Caco-2 (cell line): ENCODE measurements around the gene GAREM1. TPM values are rescaled to one million over a fixed set of nuclear protein-coding genes. Genes with fewer than 3 reads are reported as not detected.
A peak's percentile ranks its signal among the peaks of the same experiment; 100 is the strongest.

Source experiments
- BruUV-seq: library from RNA; stranded (reverse); fragments of 400-500 nt; replicated peaks from 2 replicates; lab custom pipeline; 2021; lab: Mats Ljungman, UMichigan
- CTCF ChIA-PET: fragments of 300-600 bp; sonication (Branson Sonifier 250); formaldehyde crosslinking; loops from one replicate; lab custom pipeline; 2022; ENCODE audit warnings: antibody characterized with exemption; lab: Charles Lee
- POLR2A ChIA-PET: fragments of 300-600 bp; sonication (Branson Sonifier 250); formaldehyde crosslinking; loops from one replicate; lab custom pipeline; 2022; ENCODE audit warnings: antibody characterized with exemption; lab: Charles Lee
- DNase-seq, 2 experiments: peaks; one replicate each; pipeline versions ENCODE4 v3.0.0 to v3.0.0-alpha.2; 2020 to 2022
- H3K27me3 ChIP-seq: replicated peaks from 2 replicates; pipeline ENCODE4 v1.6.0; 2011; ENCODE audit warnings: low read length; ENCODE audit not compliant: control insufficient read depth, insufficient read depth
- H3K36me3 ChIP-seq: 2 replicates; pipeline ENCODE4 v1.5.1; 2011; ENCODE audit warnings: low read length; ENCODE audit not compliant: control insufficient read depth, insufficient read depth
- H3K4me1 ChIP-seq: fragments of 250-450 bp; sonication (Bioruptor Pico); 2 replicates; pipeline ENCODE4 v1.5.1; 2020; ENCODE audit warnings: mild to moderate bottlenecking
- H3K4me3 ChIP-seq: 2 replicates; pipeline ENCODE4 v1.5.1; 2011; ENCODE audit warnings: low read depth, mild to moderate bottlenecking, control low read depth, low read length
- H3K9me3 ChIP-seq: fragments of 250-450 bp; sonication (Bioruptor Pico); 2 replicates; pipeline ENCODE4 v1.5.1; 2020; ENCODE audit warnings: mild to moderate bottlenecking, moderate library complexity
- H3K27ac Mint-ChIP-seq: one replicate; pipeline ENCODE4 v1.8.0; 2022; ENCODE audit warnings: mixed read lengths; ENCODE audit not compliant: unreplicated experiment
- H3K27me3 Mint-ChIP-seq: one replicate; pipeline ENCODE4 v1.8.0; 2022; ENCODE audit warnings: mixed read lengths; ENCODE audit not compliant: insufficient read depth, unreplicated experiment
- H3K36me3 Mint-ChIP-seq: one replicate; pipeline ENCODE4 v1.8.0; 2022; ENCODE audit warnings: mild to moderate bottlenecking, mixed read lengths; ENCODE audit not compliant: insufficient read depth, unreplicated experiment
- H3K4me1 Mint-ChIP-seq: one replicate; pipeline ENCODE4 v1.8.0; 2022; ENCODE audit warnings: low read depth, mixed read lengths; ENCODE audit not compliant: unreplicated experiment
- H3K4me3 Mint-ChIP-seq: one replicate; pipeline ENCODE4 v1.8.0; 2022; ENCODE audit warnings: mild to moderate bottlenecking, moderate library complexity, mixed read lengths; ENCODE audit not compliant: unreplicated experiment
- H3K9me3 Mint-ChIP-seq: one replicate; pipeline ENCODE4 v1.8.0; 2022; ENCODE audit warnings: mixed read lengths; ENCODE audit not compliant: unreplicated experiment
- intact Hi-C: fragments of 100-400 bp; cut with micrococcal nuclease; formaldehyde crosslinking; loops from one replicate; pipeline ENCODE4 v1.10.0; 2022; ENCODE audit not compliant: unreplicated experiment
- total RNA-seq: library from RNA; stranded (reverse); gene quantifications from 2 replicates; pipeline ENCODE4 v1.2.3, GENCODE V29; 2022
- TF ChIP-seq, protein P1 (sequence below), 2 experiments: fragments of 200-600 bp in 1 of 2; IDR thresholded peaks; 1 replicate in 1 of 2; 2 replicates in 1 of 2; pipeline versions ENCODE4 v1.5.1 to v1.8.0; 2011 to 2022; ENCODE audit warnings: antibody characterized with exemption in 1 of 2, control low read depth in 1 of 2, inconsistent platforms in 1 of 2, low read depth in 1 of 2, low read length in 1 of 2, mild to moderate bottlenecking in 1 of 2, moderate library complexity in 1 of 2; ENCODE audit not compliant: insufficient read depth in 1 of 2, severe bottlenecking in 1 of 2, unreplicated experiment in 1 of 2

Gene GAREM1
- total RNA-seq, 1 experiment from 2014 or later, result 0.50 TPM

DNA sequence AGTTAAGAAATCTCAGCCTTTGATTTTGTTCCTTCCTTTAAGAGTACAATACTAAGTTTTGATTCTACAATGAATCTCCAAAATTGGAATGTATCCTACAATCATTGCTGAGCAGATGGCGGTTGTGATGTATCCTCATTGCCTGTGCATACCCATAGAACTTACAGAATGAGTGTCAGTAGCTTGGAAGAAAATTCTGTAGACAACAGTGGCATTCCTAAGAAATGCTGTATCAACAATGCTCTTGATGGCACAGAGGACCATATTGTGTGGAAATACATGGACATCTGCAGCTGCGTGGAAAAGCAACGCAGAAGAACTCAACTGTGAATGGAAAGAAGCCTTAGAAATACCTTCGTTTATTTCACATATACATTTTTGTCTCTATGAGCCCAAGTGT, 30.2 kb downstream of the GAREM1 start:
- POLR2A ChIA-PET, result no interaction called here
- BruUV-seq, result no TSS peak
- no peaks in the 10 kb centered on the region for H3K4me1 ChIP-seq
- Mint-ChIP-seq H3K27ac (no peak overlapping the region), H3K36me3 (no peaks in the 10 kb centered on the region), H3K4me3 (no peak overlapping the region), H3K27me3 (no peaks in the 10 kb centered on the region), H3K4me1 (no peaks in the 10 kb centered on the region), H3K9me3 (no peaks in the 10 kb centered on the region)
- intact Hi-C loops, result no loop called here
- no peak for DNase-seq
- no peak overlapping the region for H3K4me3 ChIP-seq
- no peaks in the 10 kb centered on the region for H3K9me3 ChIP-seq
- H3K36me3 ChIP-seq, result no peaks in the 10 kb centered on the region
- CTCF ChIA-PET, result interaction anchor here (2.2 kb wide), 1 partner anchor 30 kb away, joined by 8 read pairs; the partner anchor contains the start of gene GAREM1
- no peaks in the 10 kb centered on the region for H3K27me3 ChIP-seq
- TF ChIP-seq, protein P1, sequence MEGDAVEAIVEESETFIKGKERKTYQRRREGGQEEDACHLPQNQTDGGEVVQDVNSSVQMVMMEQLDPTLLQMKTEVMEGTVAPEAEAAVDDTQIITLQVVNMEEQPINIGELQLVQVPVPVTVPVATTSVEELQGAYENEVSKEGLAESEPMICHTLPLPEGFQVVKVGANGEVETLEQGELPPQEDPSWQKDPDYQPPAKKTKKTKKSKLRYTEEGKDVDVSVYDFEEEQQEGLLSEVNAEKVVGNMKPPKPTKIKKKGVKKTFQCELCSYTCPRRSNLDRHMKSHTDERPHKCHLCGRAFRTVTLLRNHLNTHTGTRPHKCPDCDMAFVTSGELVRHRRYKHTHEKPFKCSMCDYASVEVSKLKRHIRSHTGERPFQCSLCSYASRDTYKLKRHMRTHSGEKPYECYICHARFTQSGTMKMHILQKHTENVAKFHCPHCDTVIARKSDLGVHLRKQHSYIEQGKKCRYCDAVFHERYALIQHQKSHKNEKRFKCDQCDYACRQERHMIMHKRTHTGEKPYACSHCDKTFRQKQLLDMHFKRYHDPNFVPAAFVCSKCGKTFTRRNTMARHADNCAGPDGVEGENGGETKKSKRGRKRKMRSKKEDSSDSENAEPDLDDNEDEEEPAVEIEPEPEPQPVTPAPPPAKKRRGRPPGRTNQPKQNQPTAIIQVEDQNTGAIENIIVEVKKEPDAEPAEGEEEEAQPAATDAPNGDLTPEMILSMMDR (IDR thresholded peaks at IDR 0.05; ENCODE audit: insufficient read depth in 1 of 2, low read depth in 1 of 2, low read length in 1 of 2, severe bottlenecking in 1 of 2, unreplicated experiment in 1 of 2), result no peak

DNA sequence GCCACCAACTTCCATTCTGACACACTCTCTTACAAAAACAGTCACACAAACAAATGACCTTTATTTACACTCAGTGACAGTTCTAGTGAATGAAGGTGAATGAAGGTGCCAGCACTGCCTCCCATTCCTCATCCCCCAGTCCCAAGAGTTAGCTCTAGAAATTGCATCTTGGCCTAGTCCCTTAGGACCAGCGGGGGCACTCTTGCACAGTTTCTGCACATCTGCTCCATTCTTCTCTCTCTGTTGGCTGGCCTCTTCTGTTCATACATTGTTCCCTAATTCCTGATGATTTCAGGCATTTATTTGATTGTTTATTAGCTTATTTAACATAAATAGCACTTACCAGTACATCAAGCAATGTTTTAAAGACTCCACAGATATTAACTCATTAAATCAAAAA, 30.9 kb downstream of the GAREM1 start:
- H3K36me3 Mint-ChIP-seq, result no peaks in the 10 kb centered on the region
- ChIA-PET POLR2A (no interaction called here), CTCF (interaction anchor here (2.2 kb wide), 1 partner anchor 31 kb away, joined by 8 read pairs; the partner anchor contains the start of gene GAREM1)
- H3K36me3 ChIP-seq, result no peaks in the 10 kb centered on the region
- no peaks in the 10 kb centered on the region for H3K9me3 Mint-ChIP-seq
- no peaks in the 10 kb centered on the region for H3K9me3 ChIP-seq
- no TSS peak for BruUV-seq
- H3K4me3 ChIP-seq, result no peak overlapping the region
- H3K4me1 ChIP-seq, result no peaks in the 10 kb centered on the region
- no peaks in the 10 kb centered on the region for H3K27me3 ChIP-seq
- no peaks in the 10 kb centered on the region for H3K4me1 Mint-ChIP-seq
- TF ChIP-seq, protein P1 (IDR thresholded peaks at IDR 0.05; ENCODE audit: insufficient read depth in 1 of 2, low read depth in 1 of 2, low read length in 1 of 2, severe bottlenecking in 1 of 2, unreplicated experiment in 1 of 2), result peak in 1 of 2 experiments; percentile 28
- DNase-seq, result peak in 1 of 2 experiments; percentile 5
- intact Hi-C loops, result no loop called here
- no peak overlapping the region for H3K4me3 Mint-ChIP-seq
- no peaks in the 10 kb centered on the region for H3K27me3 Mint-ChIP-seq
- H3K27ac Mint-ChIP-seq, result no peak overlapping the region

DNA sequence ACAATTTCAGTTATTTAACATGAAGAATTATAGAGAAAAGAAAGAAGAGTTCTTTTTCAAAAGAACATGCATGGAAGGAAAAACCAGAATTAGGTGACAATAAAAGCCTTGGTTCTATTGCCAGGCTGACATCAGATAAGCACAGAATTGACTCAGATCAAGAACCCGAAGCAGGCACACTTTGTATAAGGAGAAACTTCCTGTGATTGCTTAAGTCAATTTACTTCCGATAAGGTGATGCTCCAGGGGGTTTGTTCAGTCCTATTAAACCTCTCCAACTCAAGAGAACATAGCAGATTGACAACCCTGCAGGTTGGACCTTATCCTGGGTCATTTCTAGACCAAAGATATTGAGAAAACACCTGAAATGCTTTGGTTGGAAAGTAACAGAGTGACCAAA, 31.4 kb downstream of the GAREM1 start:
- ChIA-PET POLR2A (no interaction called here), CTCF (interaction anchor here (2.2 kb wide), 1 partner anchor 32 kb away, joined by 8 read pairs; the partner anchor contains the start of gene GAREM1)
- no TSS peak for BruUV-seq
- TF ChIP-seq, protein P1 (IDR thresholded peaks at IDR 0.05; ENCODE audit: insufficient read depth in 1 of 2, low read depth in 1 of 2, low read length in 1 of 2, severe bottlenecking in 1 of 2, unreplicated experiment in 1 of 2), result no peak
- no peaks in the 10 kb centered on the region for H3K4me1 Mint-ChIP-seq
- no peaks in the 10 kb centered on the region for H3K36me3 ChIP-seq
- no peak for DNase-seq
- no peak overlapping the region for H3K4me3 ChIP-seq
- H3K27me3 ChIP-seq, result no peaks in the 10 kb centered on the region
- no peaks in the 10 kb centered on the region for H3K9me3 Mint-ChIP-seq
- intact Hi-C loops, result no loop called here
- H3K27ac Mint-ChIP-seq, result no peak overlapping the region
- H3K27me3 Mint-ChIP-seq, result no peaks in the 10 kb centered on the region
- H3K36me3 Mint-ChIP-seq, result no peaks in the 10 kb centered on the region
- no peak overlapping the region for H3K4me3 Mint-ChIP-seq
- H3K9me3 ChIP-seq, result no peaks in the 10 kb centered on the region
- H3K4me1 ChIP-seq, result no peaks in the 10 kb centered on the region
